ENCODE results near the gene SACS. TPM values are rescaled to one million over a fixed set of nuclear protein-coding genes. Genes with fewer than 3 reads are reported as not detected.

The SACS gene
- total and polyA plus RNA-seq, 2 donors (not counting 1 experiment from before 2014, with no cell fraction given), result 6.8 to 21.4 TPM

DNA sequence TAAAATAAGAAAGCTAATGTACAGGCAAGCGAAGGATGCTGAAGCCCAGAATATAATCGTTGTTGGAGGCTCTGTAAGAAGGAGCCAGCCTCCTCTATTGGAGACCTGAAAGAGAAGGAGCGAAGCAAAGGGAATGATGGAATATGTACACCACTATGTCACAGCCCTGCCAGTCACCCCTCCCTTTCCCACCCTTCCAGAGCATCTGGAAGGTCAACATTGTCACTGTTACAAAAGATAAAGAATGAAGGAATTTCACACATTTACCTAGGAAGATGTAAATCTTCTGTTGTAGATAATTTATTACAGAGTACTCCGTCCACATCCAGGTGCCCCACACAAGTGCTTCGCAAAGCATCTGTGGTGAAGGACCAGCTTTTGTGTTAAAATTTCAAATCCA lies 39.7 kb upstream of the SACS start:
- intact Hi-C loops (cut with micrococcal nuclease), result no loop called here
- H3K9me3 Mint-ChIP-seq (ENCODE audit: insufficient read depth), result no peaks in the 10 kb centered on the region
- DNase-seq (no peak), ATAC-seq (ENCODE audit: low read depth) (no peak)
- peaks cover 41% of the 10 kb centered on the region for H3K27me3 Mint-ChIP-seq
- H3K4me1 ChIP-seq (ENCODE audit: control insufficient read depth in 2 of 2, insufficient read depth in 2 of 2, low read length in 2 of 2), result no peaks in the 10 kb centered on the region
- H3K36me3 ChIP-seq (replicated peaks in 1 of 2; ENCODE audit: control extremely low read depth in 1 of 2, control insufficient read depth in 1 of 2, extremely low read depth in 1 of 2, insufficient read depth in 2 of 2, low read length in 1 of 2), result no peaks in the 10 kb centered on the region
- no CpG with 5 or more reads among the region's 5 CpGs for WGBS (ENCODE audit: insufficient coverage)
- TF ChIP-seq CTCF (IDR thresholded peaks at IDR 0.05) (no peak), EZH2 (IDR thresholded peaks at IDR 0.05; ENCODE audit: borderline replicate concordance, insufficient read depth, low read depth, low read length, poor library complexity, severe bottlenecking) (no peak)
- H3K27ac ChIP-seq (ENCODE audit: low read length in 2 of 2), result no peak overlapping the region
- ChIA-PET POLR2A (no interaction called here), CTCF (interaction anchor here (0.9 kb wide), 1 partner anchor 427 kb away, joined by 3 read pairs; no protein-coding TSS in a partner anchor)
- H4K20me1 ChIP-seq (ENCODE audit: control insufficient read depth, insufficient read depth, low read length, poor library complexity, severe bottlenecking), result no peaks in the 10 kb centered on the region
- no peaks in the 10 kb centered on the region for H3K79me2 ChIP-seq (ENCODE audit: control insufficient read depth, insufficient read depth, low read length)
- no peak overlapping the region for H3K27ac Mint-ChIP-seq
- H3K4me3 ChIP-seq (ENCODE audit: control extremely low read depth in 1 of 5, extremely low read depth in 1 of 5, insufficient read depth in 1 of 5, low read depth in 2 of 5, low read length in 4 of 5), result no peak overlapping the region
- no peaks in the 10 kb centered on the region for H3K9me3 ChIP-seq (ENCODE audit: control extremely low read depth in 1 of 3, control insufficient read depth in 2 of 3, insufficient read depth in 1 of 3, low read length in 2 of 3)
- no peak overlapping the region for H3K4me3 Mint-ChIP-seq
- peaks cover 3% of the 10 kb centered on the region for H3K4me1 Mint-ChIP-seq
- no peak overlapping the region for H2AFZ ChIP-seq (ENCODE audit: insufficient read depth, low read depth, low read length, poor library complexity, severe bottlenecking)
- peaks cover 0 to 10% (median 5%) of the 10 kb centered on the region in 4 experiments for H3K27me3 ChIP-seq (replicated peaks in 1 of 4; ENCODE audit: control extremely low read depth in 1 of 4, control insufficient read depth in 3 of 4, insufficient read depth in 4 of 4, low read length in 3 of 4)
- H3K9ac ChIP-seq (ENCODE audit: low read length), result no peak overlapping the region
- no peak overlapping the region for H3K4me2 ChIP-seq (replicated peaks; ENCODE audit: low read depth, low read length, poor library complexity, severe bottlenecking)

DNA sequence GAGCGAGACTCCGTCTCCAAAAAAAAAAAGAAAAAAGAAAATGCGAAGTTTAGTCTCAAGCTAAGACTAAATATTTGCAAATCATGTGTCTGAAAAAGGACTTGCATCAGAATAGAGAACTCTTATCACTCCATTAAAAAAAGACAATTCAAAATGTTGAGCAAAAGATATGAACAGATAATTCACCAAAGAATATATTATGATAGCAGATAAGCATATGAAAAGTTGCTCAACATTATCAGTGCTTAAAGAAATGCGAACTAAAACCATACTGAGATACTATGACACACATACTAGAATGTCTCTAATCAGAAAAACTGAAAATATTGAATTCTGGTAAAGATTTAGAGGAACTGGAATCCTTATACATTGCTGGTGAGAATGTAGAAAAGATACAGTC lies 38.7 kb upstream of the SACS start:
- Mint-ChIP-seq H3K9me3 (ENCODE audit: insufficient read depth) (no peaks in the 10 kb centered on the region), H3K27me3 (peaks cover 41% of the 10 kb centered on the region), H3K4me1 (peaks cover 3% of the 10 kb centered on the region), H3K27ac (no peak overlapping the region), H3K4me3 (no peak overlapping the region)
- no peak for ATAC-seq (ENCODE audit: low read depth)
- H3K27me3 ChIP-seq (replicated peaks in 1 of 4; ENCODE audit: control extremely low read depth in 1 of 4, control insufficient read depth in 3 of 4, insufficient read depth in 4 of 4, low read length in 3 of 4), result peaks cover 0 to 10% (median 7%) of the 10 kb centered on the region in 4 experiments
- H3K36me3 ChIP-seq (replicated peaks in 1 of 2; ENCODE audit: control extremely low read depth in 1 of 2, control insufficient read depth in 1 of 2, extremely low read depth in 1 of 2, insufficient read depth in 2 of 2, low read length in 1 of 2), result no peaks in the 10 kb centered on the region
- ChIA-PET POLR2A (no interaction called here), CTCF (no interaction called here)
- H3K4me2 ChIP-seq (replicated peaks; ENCODE audit: low read depth, low read length, poor library complexity, severe bottlenecking), result no peak overlapping the region
- H2AFZ ChIP-seq (ENCODE audit: insufficient read depth, low read depth, low read length, poor library complexity, severe bottlenecking), result no peak overlapping the region
- no peaks in the 10 kb centered on the region for H3K79me2 ChIP-seq (ENCODE audit: control insufficient read depth, insufficient read depth, low read length)
- WGBS (ENCODE audit: insufficient coverage), result no CpG with 5 or more reads among the region's 4 CpGs
- H3K9me3 ChIP-seq (ENCODE audit: control extremely low read depth in 1 of 3, control insufficient read depth in 2 of 3, insufficient read depth in 1 of 3, low read length in 2 of 3), result no peaks in the 10 kb centered on the region
- no peak overlapping the region for H3K27ac ChIP-seq (ENCODE audit: low read length in 2 of 2)
- no peaks in the 10 kb centered on the region for H4K20me1 ChIP-seq (ENCODE audit: control insufficient read depth, insufficient read depth, low read length, poor library complexity, severe bottlenecking)
- H3K9ac ChIP-seq (ENCODE audit: low read length), result no peak overlapping the region
- DNase-seq, result no peak
- H3K4me1 ChIP-seq (ENCODE audit: control insufficient read depth in 2 of 2, insufficient read depth in 2 of 2, low read length in 2 of 2), result no peaks in the 10 kb centered on the region
- intact Hi-C loops (cut with micrococcal nuclease), result no loop called here
- TF ChIP-seq CTCF (IDR thresholded peaks at IDR 0.05) (no peak), EZH2 (IDR thresholded peaks at IDR 0.05; ENCODE audit: borderline replicate concordance, insufficient read depth, low read depth, low read length, poor library complexity, severe bottlenecking) (no peak)
- no peak overlapping the region for H3K4me3 ChIP-seq (ENCODE audit: control extremely low read depth in 1 of 5, extremely low read depth in 1 of 5, insufficient read depth in 1 of 5, low read depth in 2 of 5, low read length in 4 of 5)
